Nephron (organoid): ENCODE results near the gene TMED9.
A peak's percentile ranks its signal among the peaks of the same experiment; 100 is the strongest.

ENCODE experiments used
- H3K27ac Mint-ChIP-seq, 3 experiments: 2 replicates each; pipeline ENCODE4 v1.8.0; 2020; ENCODE audit warnings: mixed read lengths in 3 of 3, mild to moderate bottlenecking in 2 of 3, moderate library complexity in 1 of 3
- H3K27me3 Mint-ChIP-seq: 2 replicates; pipeline ENCODE4 v1.8.0; 2021; ENCODE audit warnings: low read depth, mild to moderate bottlenecking, moderate library complexity, mixed read lengths
- H3K36me3 Mint-ChIP-seq: 2 replicates; pipeline ENCODE4 v1.8.0; 2020; ENCODE audit warnings: low read depth, mixed read lengths
- H3K4me1 Mint-ChIP-seq: 2 replicates; pipeline ENCODE4 v1.8.0; 2020; ENCODE audit warnings: mixed read lengths
- H3K4me3 Mint-ChIP-seq, 3 experiments: 2 replicates each; pipeline ENCODE4 v1.8.0; 2020; ENCODE audit warnings: mild to moderate bottlenecking in 3 of 3, mixed read lengths in 3 of 3, moderate library complexity in 2 of 3
- H3K9me3 Mint-ChIP-seq: 2 replicates; pipeline ENCODE4 v1.8.0; 2020; ENCODE audit warnings: mixed read lengths
- CTCF ChIP-seq, 3 experiments: fragments of 200-600 bp; sonication (generic); IDR thresholded peaks; one replicate each; pipeline ENCODE4 v1.5.0; 2021; ENCODE audit warnings: antibody characterized with exemption in 3 of 3; ENCODE audit not compliant: unreplicated experiment in 3 of 3

TMED9 gene

DNA sequence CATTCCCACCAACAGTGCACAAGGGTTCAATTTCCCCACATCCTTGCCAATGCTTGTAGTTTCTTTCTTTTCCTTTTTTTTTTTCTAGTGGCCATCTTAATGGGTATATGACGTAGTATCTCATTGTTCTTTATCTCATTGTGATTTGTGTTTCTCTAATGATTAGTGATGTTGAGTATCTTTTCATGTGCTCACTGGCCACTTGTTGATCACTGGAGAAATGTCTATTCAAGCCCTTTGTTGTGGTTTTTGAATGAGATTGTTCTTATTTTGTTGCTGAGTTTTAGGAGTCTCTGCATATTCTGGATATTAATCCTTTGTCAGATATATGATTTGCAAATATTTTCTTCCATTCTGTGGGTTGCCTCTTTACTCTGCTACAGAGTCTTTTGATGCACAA, 1.6 kb upstream of the TMED9 start:
- no peak overlapping the region for H3K27ac Mint-ChIP-seq
- no peaks in the 10 kb centered on the region for H3K9me3 Mint-ChIP-seq
- peaks cover 23% of the 10 kb centered on the region for H3K36me3 Mint-ChIP-seq

GRCh38 chr5:177591690-177592009, 353 bp upstream of the TMED9 start:
- Mint-ChIP-seq H3K27me3 (peaks cover 42% of the 10 kb centered on the region), H3K9me3 (no peaks in the 10 kb centered on the region), H3K4me3 (peak overlapping the region; percentile 95 to 98 (median 96)), H3K36me3 (peaks cover 35% of the 10 kb centered on the region), H3K4me1 (peaks cover 24% of the 10 kb centered on the region), H3K27ac (peak overlapping the region; percentile 62 to 92 (median 88))
- TF ChIP-seq CTCF (IDR thresholded peaks at IDR 0.05; ENCODE audit: unreplicated experiment in 3 of 3), result no peak

More for the DNA sequence above, 1.6 kb upstream of the TMED9 start:
- Mint-ChIP-seq H3K27me3 (peaks cover 47% of the 10 kb centered on the region), H3K4me1 (peaks cover 24% of the 10 kb centered on the region), H3K4me3 (peak overlapping the region in 2 of 3 experiments; percentile 39 to 60)
- no peak for TF ChIP-seq CTCF (IDR thresholded peaks at IDR 0.05; ENCODE audit: unreplicated experiment in 3 of 3)

GRCh38 chr5:177592905-177593304, 902 bp downstream of the TMED9 start:
- Mint-ChIP-seq H3K36me3 (peaks cover 39% of the 10 kb centered on the region), H3K27ac (peak overlapping the region in 1 of 3 experiments; percentile 89), H3K4me1 (peaks cover 24% of the 10 kb centered on the region), H3K9me3 (no peaks in the 10 kb centered on the region), H3K4me3 (peak overlapping the region; percentile 95 to 98 (median 96)), H3K27me3 (peaks cover 39% of the 10 kb centered on the region)
- no peak for TF ChIP-seq CTCF (IDR thresholded peaks at IDR 0.05; ENCODE audit: unreplicated experiment in 3 of 3)

- H3K36me3 Mint-ChIP-seq, result peaks cover 40% of the 10 kb centered on the region
- no peak overlapping the region for H3K27ac Mint-ChIP-seq
- no peaks in the 10 kb centered on the region for H3K9me3 Mint-ChIP-seq
These were observed 1.5 kb downstream of the TMED9 start for GRCh38 chr5:177593511-177593910.

DNA sequence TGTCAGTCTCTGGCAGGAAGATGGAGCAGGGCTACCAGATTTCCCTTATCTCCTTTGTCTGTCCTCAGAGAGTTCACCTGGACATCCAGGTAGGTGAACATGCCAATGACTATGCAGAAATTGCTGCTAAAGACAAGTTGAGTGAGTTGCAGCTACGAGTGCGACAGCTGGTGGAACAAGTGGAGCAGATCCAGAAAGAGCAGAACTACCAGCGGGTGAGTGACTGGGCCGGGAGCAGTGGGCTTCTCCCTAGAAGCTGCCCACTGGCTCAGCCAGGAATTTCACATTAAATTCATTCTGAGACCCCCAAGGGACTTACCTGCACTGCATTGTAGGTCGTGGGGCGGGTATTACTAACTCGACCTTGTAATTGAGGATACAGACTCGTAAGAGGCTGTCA, 2.1 kb downstream of the TMED9 start:
- peaks cover 40% of the 10 kb centered on the region for H3K36me3 Mint-ChIP-seq

More at GRCh38 chr5:177593511-177593910, 1.5 kb downstream of the TMED9 start:
- H3K27me3 Mint-ChIP-seq, result peaks cover 33% of the 10 kb centered on the region
- no peak for TF ChIP-seq CTCF (IDR thresholded peaks at IDR 0.05; ENCODE audit: unreplicated experiment in 3 of 3)
- peaks cover 24% of the 10 kb centered on the region for H3K4me1 Mint-ChIP-seq
- H3K4me3 Mint-ChIP-seq, result peak overlapping the region; percentile 95 to 98 (median 96)

More for the DNA sequence above, 2.1 kb downstream of the TMED9 start:
- no peak for TF ChIP-seq CTCF (IDR thresholded peaks at IDR 0.05; ENCODE audit: unreplicated experiment in 3 of 3)
- H3K9me3 Mint-ChIP-seq, result no peaks in the 10 kb centered on the region
- no peak overlapping the region for H3K27ac Mint-ChIP-seq
- H3K27me3 Mint-ChIP-seq, result peaks cover 28% of the 10 kb centered on the region
- H3K4me3 Mint-ChIP-seq, result peak overlapping the region; percentile 16 to 96 (median 24)
- peaks cover 24% of the 10 kb centered on the region for H3K4me1 Mint-ChIP-seq
